HepG2 (cell line): ENCODE measurements around the gene SNAI1. TPM values are rescaled to one million over a fixed set of nuclear protein-coding genes. Genes with fewer than 3 reads are reported as not detected.
A peak's percentile ranks its signal among the peaks of the same experiment; 100 is the strongest.

ENCODE experiments used
- ARNT ChIP-seq: fragments of 450-650 bp; IDR thresholded peaks from 2 replicates; pipeline ENCODE4 v1.6.1; 2017
- ASH2L ChIP-seq: fragments of 300-600, 200-600 bp; sonication (generic); IDR thresholded peaks from 2 replicates; pipeline ENCODE4 v1.7.0; 2017; ENCODE audit warnings: low read depth, mild to moderate bottlenecking, moderate library complexity, mixed read lengths, low read length; ENCODE audit not compliant: insufficient read length
- DMAP1 ChIP-seq: IDR thresholded peaks from 2 replicates; pipeline ENCODE4 v1.6.1; 2016
- FOSL2 ChIP-seq: sonication (generic); formaldehyde crosslinking; IDR thresholded peaks from 2 replicates; pipeline ENCODE4 v1.4.0; 2020; ENCODE audit warnings: missing genetic modification reagents
- JUNB ChIP-seq: sonication (generic); formaldehyde crosslinking; IDR thresholded peaks from 2 replicates; pipeline ENCODE4 v1.8.0; 2022; ENCODE audit warnings: missing genetic modification reagents, mild to moderate bottlenecking, borderline replicate concordance
- JUND ChIP-seq: sonication (generic); formaldehyde crosslinking; IDR thresholded peaks from 2 replicates; pipeline ENCODE4 v1.8.0; 2022; ENCODE audit warnings: mild to moderate bottlenecking, missing genetic modification reagents
- MLX ChIP-seq: IDR thresholded peaks from 2 replicates; pipeline ENCODE4 v1.6.1; 2016
- MXD4 ChIP-seq: IDR thresholded peaks from 2 replicates; pipeline ENCODE4 v1.6.1; 2016; ENCODE audit warnings: mild to moderate bottlenecking, missing biosample characterization, missing genetic modification reagents
- PCBP1 ChIP-seq: fragments of 200-400 bp; formaldehyde crosslinking; IDR thresholded peaks from 2 replicates; pipeline ENCODE4 v1.6.1; 2017; ENCODE audit warnings: mild to moderate bottlenecking, low read depth, low read length, borderline replicate concordance
- PRDM15 ChIP-seq: sonication (generic); formaldehyde crosslinking; IDR thresholded peaks from 2 replicates; pipeline ENCODE4 v1.4.0; 2020; ENCODE audit warnings: missing genetic modification reagents
- RARG ChIP-seq: sonication (generic); formaldehyde crosslinking; IDR thresholded peaks from 2 replicates; pipeline ENCODE4 v1.4.0; 2020; ENCODE audit warnings: low read depth, mild to moderate bottlenecking, missing genetic modification reagents
- THAP11 ChIP-seq: IDR thresholded peaks from 2 replicates; pipeline ENCODE4 v1.6.1; 2016; ENCODE audit warnings: missing biosample characterization, missing genetic modification reagents
- ZFP90 ChIP-seq: sonication (generic); formaldehyde crosslinking; IDR thresholded peaks from 2 replicates; pipeline ENCODE4 v1.8.0; 2022; ENCODE audit warnings: missing genetic modification reagents, mild to moderate bottlenecking, inconsistent platforms, borderline replicate concordance
- ZNF232 ChIP-seq: sonication (generic); formaldehyde crosslinking; IDR thresholded peaks from 2 replicates; pipeline ENCODE4 v1.4.0; 2020; ENCODE audit warnings: missing genetic modification reagents, borderline replicate concordance
- ZNF253 ChIP-seq: sonication (generic); formaldehyde crosslinking; IDR thresholded peaks from 2 replicates; pipeline ENCODE4 v1.8.0; 2022; ENCODE audit warnings: mild to moderate bottlenecking, missing genetic modification reagents, borderline replicate concordance
- ZNF331 ChIP-seq: sonication (generic); formaldehyde crosslinking; IDR thresholded peaks from 2 replicates; pipeline ENCODE4 v1.4.0; 2020; ENCODE audit warnings: missing genetic modification reagents
- ZNF44 ChIP-seq: sonication (generic); formaldehyde crosslinking; IDR thresholded peaks from 2 replicates; pipeline ENCODE4 v1.5.1; 2020; ENCODE audit warnings: mild to moderate bottlenecking, missing genetic modification reagents
- polyA plus RNA-seq, 8 experiments: library from polyadenylated mRNA; depleted of rRNA in 3 of 8; stranded (reverse) in 7 of 8; unstranded in 1 of 8; fragments of >200 nt; fragmentation: Illumina TruSeq in 4 of 8; extraction: Trizol in 4 of 8; gene quantifications; 2 replicates each; pipeline versions ENCODE4 v1.2.1 to v1.2.3, GENCODE V29; 2011 to 2016; ENCODE audit warnings: low read depth in 4 of 8, missing spikeins in 1 of 8, mixed read lengths in 1 of 8; ENCODE audit not compliant: insufficient read depth in 1 of 8
- total RNA-seq, 5 experiments: library from RNA; depleted of rRNA; stranded (reverse); fragments of >200 nt; fragmentation: Illumina TruSeq; extraction: Trizol; gene quantifications; 2 replicates each; pipeline ENCODE4 v1.2.3, GENCODE V29; 2016; ENCODE audit warnings: low read depth in 1 of 5
- TF ChIP-seq, protein P1 (sequence below), 2 experiments: IDR thresholded peaks; 2 replicates each; pipeline ENCODE4 v1.6.1; 2011 to 2012; ENCODE audit warnings: low read length in 2 of 2, borderline replicate concordance in 1 of 2, low read depth in 1 of 2, mild to moderate bottlenecking in 1 of 2, moderate library complexity in 1 of 2
- TF ChIP-seq, protein P2 (sequence below): sonication (generic); formaldehyde crosslinking; IDR thresholded peaks from 2 replicates; pipeline ENCODE4 v1.5.0; 2020; ENCODE audit warnings: mild to moderate bottlenecking, missing genetic modification reagents

The SNAI1 gene
- total and polyA plus RNA-seq, 2 of the 13 experiments (the other 11 are each of a cell fraction or from before 2014, with no cell fraction given) = 1.3 to 1.4 TPM

DNA sequence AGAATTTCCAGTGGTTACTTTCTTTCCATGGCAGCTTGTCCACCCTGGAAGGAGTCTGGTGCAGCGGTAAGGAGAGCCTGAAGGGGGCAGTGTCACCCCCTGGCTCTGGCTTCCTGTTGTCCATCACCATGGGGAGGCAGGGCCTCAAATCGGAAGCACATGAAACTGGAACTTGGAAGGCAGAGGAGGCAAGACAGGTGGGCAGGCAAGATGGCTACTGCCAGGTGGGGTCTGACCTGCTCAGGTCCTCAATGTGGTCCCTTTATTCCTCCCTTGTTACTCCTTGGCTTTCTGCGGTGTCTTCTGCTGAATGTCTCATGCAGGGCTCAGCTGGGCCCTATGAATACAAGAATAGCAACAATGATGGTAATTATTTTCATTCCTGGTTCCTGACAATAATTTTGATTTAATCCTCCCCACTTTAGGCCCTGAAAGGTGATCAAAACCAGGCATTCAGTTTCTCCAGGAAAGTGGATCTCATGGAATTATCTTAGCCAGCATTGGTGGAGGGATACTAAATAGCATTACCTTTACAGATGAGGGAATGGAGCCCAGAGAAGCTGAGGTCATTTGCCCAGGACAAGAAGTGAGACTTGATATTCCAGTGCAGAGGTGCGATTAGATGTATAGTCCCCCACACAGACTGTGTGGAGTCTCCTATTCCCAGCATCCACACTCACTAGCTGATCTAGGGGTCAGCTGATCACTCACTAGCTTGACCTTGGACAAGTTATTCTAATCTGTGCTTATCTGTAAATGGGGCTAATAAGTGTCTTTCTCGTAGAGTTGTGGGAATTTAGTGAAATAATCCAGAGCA lies 17.6 kb upstream of the SNAI1 start (continued):
- no peak for TF ChIP-seq ASH2L
- TF ChIP-seq, protein P1, sequence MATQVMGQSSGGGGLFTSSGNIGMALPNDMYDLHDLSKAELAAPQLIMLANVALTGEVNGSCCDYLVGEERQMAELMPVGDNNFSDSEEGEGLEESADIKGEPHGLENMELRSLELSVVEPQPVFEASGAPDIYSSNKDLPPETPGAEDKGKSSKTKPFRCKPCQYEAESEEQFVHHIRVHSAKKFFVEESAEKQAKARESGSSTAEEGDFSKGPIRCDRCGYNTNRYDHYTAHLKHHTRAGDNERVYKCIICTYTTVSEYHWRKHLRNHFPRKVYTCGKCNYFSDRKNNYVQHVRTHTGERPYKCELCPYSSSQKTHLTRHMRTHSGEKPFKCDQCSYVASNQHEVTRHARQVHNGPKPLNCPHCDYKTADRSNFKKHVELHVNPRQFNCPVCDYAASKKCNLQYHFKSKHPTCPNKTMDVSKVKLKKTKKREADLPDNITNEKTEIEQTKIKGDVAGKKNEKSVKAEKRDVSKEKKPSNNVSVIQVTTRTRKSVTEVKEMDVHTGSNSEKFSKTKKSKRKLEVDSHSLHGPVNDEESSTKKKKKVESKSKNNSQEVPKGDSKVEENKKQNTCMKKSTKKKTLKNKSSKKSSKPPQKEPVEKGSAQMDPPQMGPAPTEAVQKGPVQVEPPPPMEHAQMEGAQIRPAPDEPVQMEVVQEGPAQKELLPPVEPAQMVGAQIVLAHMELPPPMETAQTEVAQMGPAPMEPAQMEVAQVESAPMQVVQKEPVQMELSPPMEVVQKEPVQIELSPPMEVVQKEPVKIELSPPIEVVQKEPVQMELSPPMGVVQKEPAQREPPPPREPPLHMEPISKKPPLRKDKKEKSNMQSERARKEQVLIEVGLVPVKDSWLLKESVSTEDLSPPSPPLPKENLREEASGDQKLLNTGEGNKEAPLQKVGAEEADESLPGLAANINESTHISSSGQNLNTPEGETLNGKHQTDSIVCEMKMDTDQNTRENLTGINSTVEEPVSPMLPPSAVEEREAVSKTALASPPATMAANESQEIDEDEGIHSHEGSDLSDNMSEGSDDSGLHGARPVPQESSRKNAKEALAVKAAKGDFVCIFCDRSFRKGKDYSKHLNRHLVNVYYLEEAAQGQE (IDR thresholded peaks at IDR 0.05; ENCODE audit: borderline replicate concordance in 1 of 2, low read depth in 1 of 2, low read length in 2 of 2) = no peak
- TF ChIP-seq, protein P2, sequence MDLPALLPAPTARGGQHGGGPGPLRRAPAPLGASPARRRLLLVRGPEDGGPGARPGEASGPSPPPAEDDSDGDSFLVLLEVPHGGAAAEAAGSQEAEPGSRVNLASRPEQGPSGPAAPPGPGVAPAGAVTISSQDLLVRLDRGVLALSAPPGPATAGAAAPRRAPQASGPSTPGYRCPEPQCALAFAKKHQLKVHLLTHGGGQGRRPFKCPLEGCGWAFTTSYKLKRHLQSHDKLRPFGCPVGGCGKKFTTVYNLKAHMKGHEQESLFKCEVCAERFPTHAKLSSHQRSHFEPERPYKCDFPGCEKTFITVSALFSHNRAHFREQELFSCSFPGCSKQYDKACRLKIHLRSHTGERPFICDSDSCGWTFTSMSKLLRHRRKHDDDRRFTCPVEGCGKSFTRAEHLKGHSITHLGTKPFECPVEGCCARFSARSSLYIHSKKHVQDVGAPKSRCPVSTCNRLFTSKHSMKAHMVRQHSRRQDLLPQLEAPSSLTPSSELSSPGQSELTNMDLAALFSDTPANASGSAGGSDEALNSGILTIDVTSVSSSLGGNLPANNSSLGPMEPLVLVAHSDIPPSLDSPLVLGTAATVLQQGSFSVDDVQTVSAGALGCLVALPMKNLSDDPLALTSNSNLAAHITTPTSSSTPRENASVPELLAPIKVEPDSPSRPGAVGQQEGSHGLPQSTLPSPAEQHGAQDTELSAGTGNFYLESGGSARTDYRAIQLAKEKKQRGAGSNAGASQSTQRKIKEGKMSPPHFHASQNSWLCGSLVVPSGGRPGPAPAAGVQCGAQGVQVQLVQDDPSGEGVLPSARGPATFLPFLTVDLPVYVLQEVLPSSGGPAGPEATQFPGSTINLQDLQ (CRISPR knock-in tag) = no peak
- TF ChIP-seq ZFP90 (CRISPR knock-in tag) = 0 out of 2 replicates have a peak, but pooled peaks have one; percentile 61
- peak; percentile 46; the same call in 1 of the 2 replicates for TF ChIP-seq FOSL2 (CRISPR knock-in tag)
- TF ChIP-seq THAP11 (CRISPR knock-in tag) = peak; percentile 33; the same call in 1 of the 2 replicates
- peak; percentile 29 for TF ChIP-seq MXD4
- no peak for TF ChIP-seq MLX (CRISPR knock-in tag)
- no peak for TF ChIP-seq ZNF44 (CRISPR knock-in tag)
- no peak for TF ChIP-seq PCBP1
- TF ChIP-seq ZNF253 = no peak
- TF ChIP-seq DMAP1 (CRISPR knock-in tag) = 0 out of 2 replicates have a peak, but pooled peaks have one; percentile 47
- TF ChIP-seq ZNF232 = peak; percentile 69; the same call in 1 of the 2 replicates
- TF ChIP-seq PRDM15 (CRISPR knock-in tag) = 0 out of 2 replicates have a peak, but pooled peaks have one; percentile 20
- TF ChIP-seq RARG = no peak
- no peak for TF ChIP-seq JUNB (CRISPR knock-in tag)
- peak; percentile 49; the same call in 1 of the 2 replicates for TF ChIP-seq ZNF331 (CRISPR knock-in tag)
- TF ChIP-seq ARNT = no peak
- no peak for TF ChIP-seq JUND (CRISPR knock-in tag)
